CD4-positive, alpha-beta T cell treated with Interleukin-12 subunit alpha and Interleukin-12 subunit beta, for 1 hour (primary cell): Measurements from ENCODE around the gene ETV5.
"Not testable (repeated sequence)": the region's sequence is repeated elsewhere in the genome, so short reads cannot be mapped to it uniquely, and the experiment has no call there.

Source experiments
- DNase-seq: peaks from one replicate; pipeline ENCODE4 v3.0.0-alpha.2; 2020

Gene ETV5

GRCh38 chr3:186059192-186059591 is 49.7 kb downstream of the ETV5 start:
- no peak for DNase-seq

GRCh38 chr3:186058225-186058624 is 50.7 kb downstream of the ETV5 start:
- DNase-seq, result no peak

GRCh38 chr3:186057594-186057993 is 51.3 kb downstream of the ETV5 start:
- DNase-seq, result no peak

- no peak for DNase-seq
Observed at GRCh38 chr3:186054792-186055352, 54.0 kb downstream of the ETV5 start.

GRCh38 chr3:186053954-186054791 is 54.7 kb downstream of the ETV5 start:
- DNase-seq, result no peak

- no peak for DNase-seq
Observed at GRCh38 chr3:186052096-186052840, 56.6 kb downstream of the ETV5 start.

- DNase-seq, result no peak
Observed at GRCh38 chr3:186049001-186049400, 59.9 kb downstream of the ETV5 start.

- no peak for DNase-seq
Observed at GRCh38 chr3:186048119-186048518, 60.8 kb downstream of the ETV5 start.

- DNase-seq, result no peak
Observed at GRCh38 chr3:186046838-186047237, 62.1 kb downstream of the ETV5 start.

- DNase-seq, result no peak
Observed at GRCh38 chr3:186044968-186045367, 63.9 kb downstream of the ETV5 start.

GRCh38 chr3:186044427-186044826 is 64.5 kb downstream of the ETV5 start:
- no peak for DNase-seq

GRCh38 chr3:186042521-186043202 is 66.2 kb downstream of the ETV5 start:
- no peak for DNase-seq

GRCh38 chr3:186042036-186042435 is 66.9 kb downstream of the ETV5 start:
- no peak for DNase-seq

- no peak for DNase-seq
Observed at GRCh38 chr3:186038360-186038759, 70.5 kb downstream of the ETV5 start.

GRCh38 chr3:186035277-186035676 is 73.6 kb downstream of the ETV5 start:
- no peak for DNase-seq

GRCh38 chr3:186032321-186032720 is 76.6 kb downstream of the ETV5 start:
- no peak for DNase-seq

- DNase-seq, result not testable (repeated sequence)
Observed at GRCh38 chr3:186025993-186026392, 82.9 kb downstream of the ETV5 start.

- DNase-seq, result no peak
Observed at GRCh38 chr3:186025161-186025560, 83.7 kb downstream of the ETV5 start.

- no peak for DNase-seq
Observed at GRCh38 chr3:186024210-186024609, 84.7 kb downstream of the ETV5 start.

- no peak for DNase-seq
Observed at GRCh38 chr3:186022931-186023330, 86.0 kb downstream of the ETV5 start.

- DNase-seq, result no peak
Observed at GRCh38 chr3:186021673-186022362, 87.1 kb downstream of the ETV5 start.

GRCh38 chr3:186021250-186021649 is 87.6 kb downstream of the ETV5 start:
- DNase-seq, result not testable (repeated sequence)

- not testable (repeated sequence) for DNase-seq
Observed at GRCh38 chr3:186019288-186019687, 89.6 kb downstream of the ETV5 start.
